Measurements from ENCODE around the gene PNMA8A.
"Not testable (repeated sequence)": the region's sequence is repeated elsewhere in the genome, so short reads cannot be mapped to it uniquely, and the experiment has no call there.

The PNMA8A gene, protein sequence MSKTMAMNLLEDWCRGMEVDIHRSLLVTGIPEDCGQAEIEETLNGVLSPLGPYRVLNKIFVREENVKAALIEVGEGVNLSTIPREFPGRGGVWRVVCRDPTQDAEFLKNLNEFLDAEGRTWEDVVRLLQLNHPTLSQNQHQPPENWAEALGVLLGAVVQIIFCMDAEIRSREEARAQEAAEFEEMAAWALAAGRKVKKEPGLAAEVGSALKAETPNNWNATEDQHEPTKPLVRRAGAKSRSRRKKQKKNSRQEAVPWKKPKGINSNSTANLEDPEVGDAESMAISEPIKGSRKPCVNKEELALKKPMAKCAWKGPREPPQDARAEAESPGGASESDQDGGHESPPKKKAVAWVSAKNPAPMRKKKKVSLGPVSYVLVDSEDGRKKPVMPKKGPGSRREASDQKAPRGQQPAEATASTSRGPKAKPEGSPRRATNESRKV

DNA sequence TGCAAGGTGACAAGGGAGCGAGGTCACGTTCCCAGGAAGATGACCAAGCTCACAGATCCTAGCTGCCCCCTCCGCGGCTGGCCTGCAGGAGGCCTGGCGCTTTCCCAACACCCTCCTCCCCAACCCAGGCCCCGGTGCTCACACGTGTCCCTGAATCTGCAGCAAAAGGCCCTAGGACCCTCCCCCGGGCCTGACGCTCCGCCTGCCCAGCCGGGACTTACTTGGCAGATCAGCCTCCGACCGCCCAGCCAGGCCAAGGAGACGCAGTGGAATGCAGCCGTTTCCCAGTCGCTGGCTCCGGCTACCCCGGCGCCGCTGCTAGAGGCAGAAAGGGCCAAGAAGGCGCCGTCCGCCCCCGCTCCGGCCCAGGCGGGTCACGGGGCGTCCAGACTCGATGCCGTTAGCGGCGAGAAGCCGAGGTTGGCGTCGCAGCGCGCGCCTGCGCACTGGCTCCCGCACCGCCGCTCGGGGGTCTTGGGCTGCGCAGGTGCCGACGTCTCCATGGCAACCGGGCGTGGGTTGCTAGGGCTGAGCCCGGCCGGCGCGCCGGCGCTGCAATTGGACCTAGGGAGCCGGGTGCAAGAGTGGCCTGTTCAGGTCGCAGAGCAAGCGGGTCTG lies at the start of gene PNMA8A:
Gene PNMA8A (minus strand): TSS at position 448 of the 618 bp plus-strand sequence. CDS start 528 bp downstream, outside the sequence.
- no peak for DNase-seq (ENCODE audit: low read depth in 2 of 2)

DNA sequence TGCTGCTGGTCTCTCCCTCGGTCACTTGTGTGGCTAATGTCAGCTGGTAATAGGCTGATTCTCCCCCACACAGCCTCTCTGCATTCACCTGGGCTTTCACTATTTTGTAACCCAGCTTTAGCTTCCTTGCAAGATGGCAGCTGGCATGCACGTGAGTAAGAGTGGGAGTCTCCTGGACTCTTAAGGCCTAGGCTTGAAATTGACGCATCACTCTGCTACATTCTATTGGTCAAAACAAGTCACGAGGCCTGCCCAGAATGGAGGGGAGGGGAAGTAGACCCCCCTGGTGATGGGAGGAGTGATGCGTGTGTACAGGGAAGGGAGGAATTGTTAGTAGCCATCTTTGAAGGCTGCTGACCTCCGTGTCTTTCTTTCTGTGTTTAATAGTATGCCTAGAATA lies 49.3 kb upstream of the PNMA8A start:
- no peak for DNase-seq (ENCODE audit: low read depth in 2 of 2)

DNA sequence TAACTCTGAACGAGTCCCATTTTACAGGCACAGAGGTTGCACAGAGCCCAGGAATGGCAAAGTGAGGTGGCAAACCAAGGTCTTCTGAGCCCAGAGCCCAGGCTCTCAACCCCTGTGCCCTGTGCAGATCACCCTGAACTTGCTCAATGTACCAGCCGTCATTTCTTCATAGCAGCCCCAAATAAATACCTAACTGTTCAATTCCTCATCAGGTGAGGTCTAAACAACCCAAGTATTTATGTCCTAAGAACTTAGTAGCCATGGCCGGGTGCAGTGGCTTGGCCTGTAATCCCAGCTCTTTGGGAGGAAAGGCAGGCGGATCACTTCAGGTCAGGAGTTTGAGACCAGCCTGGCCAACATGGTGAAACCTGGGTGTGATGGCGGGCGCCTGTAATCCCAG lies 46.1 kb upstream of the PNMA8A start:
- no peak for DNase-seq (ENCODE audit: low read depth in 2 of 2)

DNA sequence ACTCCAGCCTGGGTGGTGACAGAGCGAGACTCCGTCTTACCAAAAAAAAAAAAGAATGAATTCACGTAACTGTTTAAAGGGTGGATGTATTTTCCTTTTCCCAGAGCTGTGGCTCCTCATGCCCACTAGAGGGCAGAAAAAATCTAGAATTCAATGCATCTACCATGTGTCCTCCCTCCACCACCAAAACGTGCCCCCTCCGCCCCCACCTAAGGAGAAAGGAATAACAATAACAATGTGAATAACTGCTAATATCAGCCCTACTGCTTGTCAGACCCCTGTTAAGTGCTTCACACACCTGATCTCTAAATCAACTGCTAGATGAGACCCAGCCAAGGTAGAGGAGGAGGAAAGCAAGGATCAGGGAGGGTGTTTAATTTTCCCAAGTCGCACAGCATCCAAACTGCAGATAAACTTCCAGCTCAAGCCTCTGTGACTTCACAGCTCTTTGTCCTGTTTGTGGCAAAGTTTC lies 44.6 kb upstream of the PNMA8A start:
- DNase-seq (ENCODE audit: low read depth in 2 of 2): no peak

DNA sequence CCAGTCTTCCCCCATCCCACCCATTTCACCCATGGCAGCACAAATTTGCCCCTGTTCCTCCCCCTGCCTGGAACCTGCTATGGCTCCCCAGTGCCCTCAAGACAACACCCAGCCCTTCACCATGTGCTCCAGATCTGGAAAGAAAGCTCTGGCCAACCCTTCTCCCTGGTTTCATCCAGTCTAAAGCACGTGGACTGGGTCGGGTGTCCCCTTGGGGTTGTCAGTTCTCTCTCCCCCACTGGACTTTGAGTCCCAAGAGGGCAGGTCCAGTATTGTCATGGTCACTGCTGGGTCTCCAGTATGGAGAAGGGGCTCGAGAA lies 43.9 kb upstream of the PNMA8A start:
- DNase-seq (ENCODE audit: low read depth in 2 of 2): no peak

DNA sequence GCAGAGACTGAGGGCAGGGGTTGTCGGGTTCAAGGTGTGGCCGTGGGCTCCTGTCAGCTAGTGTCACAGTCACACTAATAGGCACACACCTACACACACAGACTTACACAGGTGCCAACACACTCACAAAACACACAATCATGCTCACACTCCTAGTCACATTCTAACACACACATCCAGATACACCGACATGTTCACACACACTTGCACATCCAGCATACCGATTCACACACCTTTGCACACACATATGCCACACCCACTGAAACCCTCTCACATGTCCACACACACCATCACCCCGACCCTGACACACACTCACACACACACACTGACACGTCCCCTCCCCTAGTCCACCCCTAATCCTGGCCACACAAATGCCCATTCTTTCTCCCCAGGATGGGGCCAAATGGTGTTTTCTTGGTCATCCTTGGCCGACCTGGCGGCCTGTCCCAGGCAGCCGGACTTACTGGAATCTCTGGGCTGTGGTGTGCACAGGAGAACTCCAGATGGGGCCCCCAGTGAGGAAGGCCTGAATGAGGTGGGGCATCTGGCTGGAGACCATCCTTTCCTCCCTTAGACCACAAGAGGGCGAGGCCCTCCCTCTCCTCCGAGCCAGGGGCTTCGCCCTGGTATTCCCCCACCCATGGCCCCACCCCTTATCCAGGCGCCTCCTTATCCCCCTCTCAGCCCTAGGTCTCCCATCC lies 43.4 kb upstream of the PNMA8A start:
- no peak for DNase-seq (ENCODE audit: low read depth in 2 of 2)

DNA sequence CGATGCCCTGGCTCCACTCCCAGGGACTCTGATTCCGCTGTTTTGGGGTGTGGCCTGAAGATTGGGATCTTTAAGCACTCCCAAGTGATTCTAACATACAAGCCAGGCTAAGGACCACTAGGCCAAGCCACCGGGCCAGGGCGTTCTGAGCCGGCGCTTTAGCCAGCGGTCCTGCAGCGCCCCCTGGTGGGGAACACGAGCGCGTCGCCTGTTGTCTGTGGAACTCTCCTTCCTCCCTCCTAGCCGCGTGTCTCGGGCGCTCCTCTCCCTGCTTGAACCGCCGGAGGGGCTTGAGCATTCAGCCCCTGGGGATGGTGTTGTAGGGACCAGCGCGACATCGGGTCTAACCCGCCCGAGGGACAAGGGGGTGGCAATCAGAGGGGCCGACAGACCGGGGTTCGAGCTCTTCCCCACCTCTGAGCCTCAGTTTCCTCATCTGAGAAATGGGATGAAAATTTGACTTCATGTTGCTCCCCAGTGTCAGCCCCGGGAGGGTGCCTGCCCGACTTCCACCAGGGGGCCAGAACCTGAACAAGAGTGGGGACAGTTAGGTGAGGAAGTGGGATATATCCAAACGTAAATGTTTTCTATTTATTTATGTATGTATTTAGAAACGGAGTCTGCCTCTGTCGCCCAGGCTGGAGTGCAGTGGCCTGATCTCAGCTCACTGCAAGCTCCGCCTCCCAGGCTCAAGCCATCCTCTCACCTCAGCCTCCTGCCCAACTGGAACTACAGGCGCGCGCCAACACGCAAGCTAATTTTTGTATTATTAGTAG lies 42.3 kb upstream of the PNMA8A start:
- DNase-seq (ENCODE audit: low read depth in 2 of 2): peak; percentile 52 to 71

DNA sequence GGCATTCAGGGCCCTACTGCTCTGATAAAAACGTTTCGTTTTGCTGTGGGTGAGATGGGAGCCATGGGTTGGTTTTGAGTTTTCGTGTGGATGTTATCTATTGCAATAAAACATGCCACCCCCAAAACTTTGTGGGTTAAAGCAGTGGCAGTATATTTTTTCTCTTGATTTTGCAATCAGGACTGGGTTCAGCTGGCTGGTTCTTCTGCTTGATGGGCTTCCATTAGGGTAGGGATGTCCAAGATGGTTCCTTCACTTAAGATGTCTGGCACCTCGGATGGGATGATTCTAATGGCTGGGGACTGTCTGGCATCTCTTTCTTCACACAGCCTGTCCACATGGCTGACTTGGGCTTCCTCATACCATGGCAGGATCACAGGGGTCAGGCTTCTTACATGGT lies 39.9 kb upstream of the PNMA8A start:
- DNase-seq (ENCODE audit: low read depth in 2 of 2): no peak

DNA sequence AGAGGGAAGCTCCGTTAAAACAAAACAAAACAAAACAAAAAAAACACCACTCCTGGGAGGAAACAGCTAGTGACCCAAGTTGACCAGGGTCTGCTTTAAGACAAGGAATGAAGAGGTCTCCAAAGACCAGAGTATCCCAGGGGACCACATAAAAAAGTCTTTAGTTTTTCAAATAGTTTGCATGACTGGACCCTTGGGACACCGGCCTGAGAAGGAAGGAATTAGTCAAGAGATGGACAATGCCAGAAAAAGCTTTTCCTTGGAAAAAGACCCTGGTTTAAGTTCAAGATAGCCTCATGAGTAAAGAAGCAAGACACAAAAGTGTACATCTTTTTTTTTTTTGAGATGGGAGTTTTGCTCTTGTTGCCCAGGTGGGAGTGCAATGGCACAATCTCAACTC lies 36.8 kb upstream of the PNMA8A start:
- no peak for DNase-seq (ENCODE audit: low read depth in 2 of 2)

DNA sequence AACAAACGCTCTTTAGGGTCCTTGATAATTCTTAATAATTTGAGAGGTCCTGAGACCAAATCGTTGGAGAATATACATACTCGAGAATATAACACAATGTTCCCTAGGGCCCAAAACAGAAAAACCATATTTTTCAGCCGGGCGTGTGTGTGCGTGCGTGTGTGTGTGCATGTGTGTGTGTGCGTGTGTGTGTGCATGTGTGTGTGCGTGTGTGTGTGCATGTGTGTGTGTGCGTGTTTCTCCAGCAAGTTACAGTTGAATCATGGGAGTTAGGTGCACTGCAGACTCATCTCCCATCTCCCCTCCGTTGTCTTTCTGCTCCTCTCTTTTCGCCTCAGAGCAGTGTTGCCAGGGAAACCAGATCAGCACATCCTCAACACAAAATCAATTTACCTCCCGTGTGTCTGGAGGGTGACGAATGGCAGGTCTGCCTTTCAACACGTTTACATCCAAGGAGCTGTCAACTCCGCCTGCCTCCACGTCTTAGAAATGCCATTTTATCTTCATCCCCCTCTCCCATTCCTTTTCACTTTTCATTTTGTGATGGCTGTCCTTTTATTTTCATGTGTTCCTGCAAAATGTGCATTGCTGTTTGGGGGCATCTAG lies 32.6 kb upstream of the PNMA8A start:
- no peak for DNase-seq (ENCODE audit: low read depth in 2 of 2)

DNA sequence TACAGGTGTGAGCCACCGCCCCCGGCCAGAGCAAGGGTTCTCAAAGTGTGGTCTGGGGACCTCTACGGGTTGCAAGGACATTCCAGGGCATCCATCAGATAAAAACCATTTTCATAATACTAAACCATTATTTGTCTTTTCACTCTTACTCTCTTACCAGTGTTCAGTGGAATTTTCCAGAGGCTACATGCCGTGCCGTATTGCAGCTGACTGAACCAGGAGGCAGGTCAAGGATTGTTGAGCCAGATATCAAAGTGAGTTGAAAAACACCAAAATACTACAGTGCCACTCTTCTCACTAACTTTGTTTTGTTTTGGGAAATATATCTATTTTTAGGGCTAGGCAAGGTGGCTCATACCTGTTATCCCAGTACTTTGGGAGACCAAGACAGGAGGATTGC lies 31.5 kb upstream of the PNMA8A start:
- no peak for DNase-seq (ENCODE audit: low read depth in 2 of 2)

DNA sequence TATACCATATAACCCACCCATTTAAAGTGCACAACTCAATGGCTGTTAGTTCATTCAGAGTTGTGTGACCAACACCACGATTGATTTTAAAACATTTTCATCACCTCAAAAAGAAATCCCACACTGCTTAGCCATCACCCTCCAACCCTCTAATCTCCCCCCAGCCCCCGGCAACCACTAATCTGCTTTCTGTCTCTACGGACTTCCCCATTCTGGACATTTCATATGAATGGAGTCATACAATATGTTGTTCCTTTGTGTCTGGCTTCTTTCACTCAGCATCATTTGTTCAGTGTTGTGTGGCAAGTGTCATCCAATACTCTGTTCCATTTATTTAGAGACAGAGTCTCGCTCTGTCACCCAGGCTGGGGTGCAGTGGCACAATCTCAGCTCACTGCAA lies 28.3 kb upstream of the PNMA8A start:
- no peak for DNase-seq (ENCODE audit: low read depth in 2 of 2)

DNA sequence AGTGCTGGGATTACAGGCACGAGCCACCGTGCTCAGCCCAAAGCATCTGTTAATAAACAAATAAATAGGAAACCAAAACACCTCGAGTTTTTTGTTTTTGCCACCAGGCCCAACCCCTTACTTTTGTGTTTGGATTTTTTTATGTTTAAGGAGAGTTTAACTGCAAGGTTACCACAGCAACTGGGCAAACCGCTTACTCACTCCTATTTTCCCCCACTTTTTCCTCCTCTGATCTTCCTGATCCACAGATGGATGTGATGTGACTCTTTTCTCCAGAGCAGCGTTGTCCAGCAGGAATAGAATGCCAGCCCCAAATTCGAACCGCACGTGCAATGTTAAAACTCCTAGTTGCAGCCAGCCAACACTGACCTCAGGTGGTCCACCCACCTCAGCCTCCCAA lies 26.4 kb upstream of the PNMA8A start:
- no peak for DNase-seq (ENCODE audit: low read depth in 2 of 2)

DNA sequence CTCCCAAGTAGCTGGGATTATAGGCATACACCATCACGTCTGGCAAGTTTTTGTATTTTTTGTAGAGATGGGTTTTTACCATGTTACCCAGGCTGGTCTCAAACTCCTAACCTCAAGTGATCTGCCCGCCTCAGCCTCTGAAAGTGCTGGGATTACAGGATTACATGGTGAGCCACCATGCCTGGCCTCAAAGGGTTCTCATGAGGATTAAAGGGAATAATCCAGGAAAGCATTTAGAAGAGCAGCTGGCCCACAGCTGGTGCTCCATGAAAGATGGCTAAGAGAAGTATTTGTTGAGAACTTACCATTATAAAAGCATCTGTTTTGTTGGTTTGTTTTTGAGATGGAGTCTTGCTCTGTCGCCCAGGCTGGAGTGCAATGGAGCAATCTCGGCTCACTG lies 25.5 kb upstream of the PNMA8A start:
- DNase-seq (ENCODE audit: low read depth in 2 of 2): not testable (repeated sequence)

DNA sequence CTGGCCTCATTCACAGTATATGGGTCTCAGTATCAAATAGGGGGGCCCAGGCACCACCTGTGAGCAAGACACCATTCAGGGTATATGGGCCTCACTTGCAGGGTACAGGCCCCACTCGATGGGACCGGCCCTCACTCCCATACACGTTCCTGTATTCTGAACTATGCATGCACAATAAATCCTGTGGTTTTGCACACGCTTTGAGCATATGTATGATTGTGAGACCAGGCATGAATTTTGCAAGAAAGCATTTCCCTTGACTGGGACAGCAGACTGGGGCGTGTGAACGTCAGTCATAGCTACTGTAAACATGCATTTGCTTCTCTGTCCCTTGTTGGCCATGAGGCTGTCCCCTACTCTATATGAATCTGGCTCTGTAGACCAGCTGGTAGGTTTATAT lies 24.9 kb upstream of the PNMA8A start:
- no peak for DNase-seq (ENCODE audit: low read depth in 2 of 2)

DNA sequence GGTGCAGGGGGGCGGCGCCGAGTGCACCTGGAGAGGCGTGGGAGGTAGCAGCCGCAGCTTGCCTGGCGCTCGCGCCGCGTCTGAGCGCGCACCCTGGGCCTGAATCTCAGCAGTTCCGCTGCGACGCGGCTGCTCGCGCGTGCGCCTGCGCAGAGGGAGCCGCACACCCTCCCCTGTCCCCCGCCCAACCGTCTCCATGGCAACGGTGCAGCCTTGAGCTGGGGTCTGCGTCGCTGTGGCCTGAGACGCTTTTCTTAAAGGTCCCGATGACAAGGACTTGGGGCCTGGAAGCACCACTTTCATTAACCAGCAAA lies 24.4 kb upstream of the PNMA8A start, which contains the start of gene PNMA8B:
Gene PNMA8B (minus strand): TSS at position 82 of the 314 bp plus-strand sequence. CDS start 402 bp downstream, outside the sequence.
- DNase-seq (ENCODE audit: low read depth in 2 of 2): no peak

DNA sequence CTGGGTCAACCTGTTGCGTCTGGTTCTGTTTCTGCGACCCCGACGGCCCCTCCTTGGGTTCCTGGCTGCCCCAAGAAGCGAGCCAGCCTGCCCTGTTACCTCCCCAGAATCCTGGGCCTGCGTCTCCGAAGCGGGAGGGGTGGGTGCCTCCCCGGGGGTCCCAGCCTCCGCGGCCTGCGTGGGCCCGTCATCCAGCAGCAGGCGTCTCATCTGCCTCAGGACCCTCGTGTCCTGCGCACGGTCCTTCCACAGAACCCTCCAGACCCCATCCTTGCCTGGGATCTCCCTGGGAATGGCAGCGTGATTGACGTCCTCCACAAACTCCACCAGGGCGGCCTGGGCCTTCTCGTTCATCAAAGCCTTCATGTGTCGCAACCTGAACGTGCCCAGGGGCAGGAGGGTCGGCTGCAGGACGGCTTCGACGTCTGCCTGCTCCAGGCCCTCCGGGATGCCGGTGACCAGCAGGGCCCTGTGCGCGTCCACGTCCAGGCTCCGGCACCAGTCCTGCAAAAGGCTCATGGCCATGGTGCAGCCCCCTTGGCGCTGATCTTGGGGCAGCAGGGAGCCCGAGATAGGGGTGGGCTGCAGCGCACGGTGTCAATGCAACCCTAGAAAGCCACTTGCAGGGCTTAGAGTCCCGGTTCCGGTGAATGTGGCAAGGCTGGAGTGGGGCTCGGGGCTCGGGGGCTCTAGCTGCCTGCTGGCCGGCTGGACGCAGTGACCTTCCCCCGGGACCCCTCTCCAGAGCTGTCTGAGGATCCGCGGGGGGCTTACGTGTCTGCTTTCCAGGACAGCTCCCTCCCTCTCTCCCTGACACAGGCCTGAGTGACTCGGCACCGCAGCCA lies 23.8 kb upstream of the PNMA8A start:
- DNase-seq (ENCODE audit: low read depth in 2 of 2): no peak

DNA sequence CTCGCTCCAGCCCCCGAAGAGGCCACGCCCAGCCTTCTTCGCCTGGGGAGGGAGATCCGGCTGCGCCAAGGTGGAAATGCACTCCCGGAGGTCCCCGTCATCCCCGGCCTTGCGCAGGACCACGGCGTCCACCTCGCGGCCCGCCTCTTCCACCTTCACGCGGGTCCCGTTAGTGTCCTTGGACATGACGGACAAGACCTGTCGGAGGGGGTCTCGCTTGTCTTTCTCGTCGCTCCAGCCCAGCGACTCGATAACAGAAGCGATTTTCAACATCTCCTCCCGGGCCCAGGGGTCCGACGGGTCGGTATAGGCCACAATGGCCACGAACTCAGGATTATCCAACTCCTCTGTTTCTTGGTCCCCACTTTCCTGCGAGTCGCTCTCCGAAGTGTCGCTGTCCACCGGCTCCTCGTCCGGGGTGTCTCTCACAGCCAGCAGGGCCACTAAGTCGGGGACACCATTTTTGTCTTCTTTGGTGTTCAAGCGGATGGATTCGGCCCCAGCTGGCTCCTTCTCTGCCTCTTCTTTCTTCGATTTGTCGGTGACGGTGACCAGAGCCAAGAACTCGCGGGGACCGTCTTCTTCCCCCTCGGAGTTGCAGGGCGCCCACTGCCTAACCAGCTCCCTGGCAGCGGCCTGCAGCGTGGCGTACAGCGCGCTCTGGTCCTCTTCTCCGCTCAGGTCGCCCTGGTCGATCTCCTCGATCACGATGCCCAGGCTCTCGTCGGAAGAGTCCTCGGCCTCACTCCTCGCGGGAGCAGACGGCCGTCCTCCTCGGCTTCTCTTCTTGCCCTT lies 23.0 kb upstream of the PNMA8A start:
- no peak for DNase-seq (ENCODE audit: low read depth in 2 of 2)

DNA sequence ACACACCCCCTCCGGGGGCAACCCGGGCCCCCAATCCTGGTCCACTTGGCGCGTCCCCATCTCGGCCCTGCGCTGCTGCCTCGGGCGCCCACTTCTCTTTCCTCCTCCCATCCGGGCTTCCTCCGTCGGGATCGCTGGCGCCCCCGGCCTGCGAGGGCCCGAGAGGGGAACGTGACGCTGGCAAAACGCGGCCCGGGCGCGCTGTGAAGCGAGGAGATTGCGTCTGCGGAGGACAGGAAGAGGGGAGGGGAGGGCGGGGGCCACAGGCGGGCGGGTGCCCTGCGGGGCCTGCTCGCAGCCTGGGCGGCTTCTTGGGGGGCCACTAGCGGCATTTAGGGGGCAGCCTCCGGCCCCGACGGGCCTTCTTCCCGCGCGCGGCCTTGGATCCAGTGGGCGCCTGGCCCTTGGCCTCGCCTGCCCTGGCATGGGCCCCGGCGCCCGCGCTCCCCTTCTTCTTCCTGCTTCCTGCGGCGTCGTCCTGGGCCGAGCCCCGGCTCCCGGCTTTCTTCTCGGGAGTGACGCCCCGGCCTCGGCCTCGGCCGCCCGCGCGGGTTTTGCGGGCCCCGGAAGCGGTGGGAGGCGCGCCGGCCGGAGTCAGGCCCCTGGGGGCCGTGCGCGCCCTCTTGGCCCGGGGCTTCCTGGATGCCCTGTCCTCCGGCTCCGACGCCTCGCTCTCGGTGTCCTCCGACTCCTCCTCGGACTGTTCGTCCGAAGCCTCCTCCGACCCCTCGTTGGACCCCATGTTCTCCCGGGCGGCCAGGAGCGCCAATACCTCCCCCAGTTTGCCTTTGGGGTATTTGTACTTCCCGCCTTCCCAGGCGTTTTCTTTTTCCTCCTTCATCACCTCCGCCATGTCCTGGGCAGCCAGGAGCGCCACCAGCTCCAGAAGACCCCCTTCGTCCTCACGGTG lies 22.1 kb upstream of the PNMA8A start:
- DNase-seq (ENCODE audit: low read depth in 2 of 2): no peak
